Keratinocyte (primary cell): Measurements from ENCODE around the gene MCRIP2. TPM values are rescaled to one million over a fixed set of nuclear protein-coding genes. Genes with fewer than 3 reads are reported as not detected.

Experiments
- DNase-seq: peaks from one replicate; pipeline ENCODE4 v3.0.0-alpha.2; 2011; ENCODE audit warnings: low read depth, missing footprints, low spot score
- FAIRE-seq: peaks from 2 replicates; lab custom pipeline; 2011; peaks lifted over from hg19 to GRCh38; lab: Jason Lieb, UNC
- H2AFZ ChIP-seq: 2 replicates; pipeline ENCODE4 v1.6.0; 2012; ENCODE audit warnings: low read length, control low read depth, inconsistent platforms; ENCODE audit not compliant: control insufficient read depth
- H3K27ac ChIP-seq: 2 replicates; pipeline ENCODE4 v1.5.1; 2011; ENCODE audit warnings: low read length; ENCODE audit not compliant: control insufficient read depth, insufficient read depth
- H3K27me3 ChIP-seq: 3 replicates; pipeline ENCODE4 v1.6.0; 2011; ENCODE audit warnings: low read length; ENCODE audit not compliant: control insufficient read depth, insufficient read depth; ENCODE audit errors: extremely low read depth
- H3K36me3 ChIP-seq, 2 experiments: 2 replicates in 1 of 2; 3 replicates in 1 of 2; pipeline ENCODE4 v1.5.1; 2011; ENCODE audit warnings: low read length in 2 of 2, mild to moderate bottlenecking in 1 of 2; ENCODE audit not compliant: control insufficient read depth in 2 of 2, insufficient read depth in 2 of 2; ENCODE audit errors: extremely low read depth in 1 of 2
- H3K4me1 ChIP-seq: 3 replicates; pipeline ENCODE4 v1.5.1; 2011; ENCODE audit warnings: low read length; ENCODE audit not compliant: control insufficient read depth, insufficient read depth; ENCODE audit errors: extremely low read depth
- H3K4me2 ChIP-seq: 3 replicates; pipeline ENCODE4 v1.6.0; 2011; ENCODE audit warnings: low read depth, low read length; ENCODE audit not compliant: control insufficient read depth, insufficient read depth; ENCODE audit errors: extremely low read depth
- H3K4me3 ChIP-seq, 3 experiments: fragments of 200-600 bp in 1 of 3; sonication (generic) in 1 of 3; 2 replicates in 2 of 3; 3 replicates in 1 of 3; pipeline ENCODE4 v1.5.1; 2011 to 2016; ENCODE audit warnings: low read length in 3 of 3, mild to moderate bottlenecking in 3 of 3, control low read depth in 2 of 3, inconsistent platforms in 1 of 3, low read depth in 1 of 3, mixed read lengths in 1 of 3, mixed run types in 1 of 3, moderate library complexity in 1 of 3; ENCODE audit not compliant: control insufficient read depth in 2 of 3, insufficient read depth in 2 of 3; ENCODE audit errors: extremely low read depth in 1 of 3
- H3K79me2 ChIP-seq: 2 replicates; pipeline ENCODE4 v1.6.0; 2012; ENCODE audit warnings: low read length; ENCODE audit not compliant: control insufficient read depth, insufficient read depth
- H3K9ac ChIP-seq: 3 replicates; pipeline ENCODE4 v1.6.0; 2011; ENCODE audit warnings: low read length; ENCODE audit not compliant: control insufficient read depth, insufficient read depth; ENCODE audit errors: extremely low read depth
- H3K9me1 ChIP-seq: 3 replicates; pipeline ENCODE4 v1.6.0; 2011; ENCODE audit warnings: low read length; ENCODE audit not compliant: control insufficient read depth, insufficient read depth; ENCODE audit errors: extremely low read depth
- H3K9me3 ChIP-seq: 2 replicates; pipeline ENCODE4 v1.5.1; 2012; ENCODE audit warnings: low read depth, low read length; ENCODE audit not compliant: control insufficient read depth
- H4K20me1 ChIP-seq: 3 replicates; pipeline ENCODE4 v1.6.0; 2011; ENCODE audit warnings: low read length; ENCODE audit not compliant: control insufficient read depth, insufficient read depth; ENCODE audit errors: extremely low read depth
- EZH2 ChIP-seq: IDR thresholded peaks from one replicate; pipeline ENCODE4 v1.6.1; 2012; ENCODE audit warnings: inconsistent platforms, mild to moderate bottlenecking, low read length, moderate library complexity
- dilution Hi-C: fragments of 300-500 bp; cut with MboI; formaldehyde crosslinking; loops from one replicate; pipeline ENCODE4 v1.7.0; 2020; ENCODE audit warnings: low sequenced_read_pairs; ENCODE audit not compliant: extremely low pct_ligation_motif_present
- polyA plus RNA-seq, 5 experiments: library from polyadenylated mRNA; depleted of rRNA in 3 of 5; stranded (reverse) in 3 of 5; stranded (forward) in 1 of 5; unstranded in 1 of 5; fragments of >200 nt; gene quantifications; 1 replicate in 1 of 5; 2 replicates in 3 of 5; 3 replicates in 1 of 5; pipeline versions ENCODE4 v1.2.1 to v1.2.3, GENCODE V29; 2011 to 2012; ENCODE audit warnings: missing spikeins in 2 of 5, low read depth in 1 of 5, low replicate concordance in 1 of 5
- TF ChIP-seq, protein P1 (sequence below), 3 experiments: IDR thresholded peaks in 1 of 3; conservative IDR thresholded peaks in 1 of 3; optimal IDR thresholded peaks in 1 of 3; 2 replicates in 2 of 3; 3 replicates in 1 of 3; pipeline versions ENCODE3 to v1.5.1; 2011; ENCODE audit warnings: low read length in 3 of 3, mild to moderate bottlenecking in 3 of 3, moderate library complexity in 2 of 3, control low read depth in 1 of 3, inconsistent platforms in 1 of 3; ENCODE audit not compliant: insufficient read depth in 2 of 3; ENCODE audit errors: extremely low read depth in 1 of 3

Gene MCRIP2
- polyA plus RNA-seq, 1 donor (not counting 4 experiments of a cell fraction or from before 2014, with no cell fraction given): 8.1 TPM

DNA sequence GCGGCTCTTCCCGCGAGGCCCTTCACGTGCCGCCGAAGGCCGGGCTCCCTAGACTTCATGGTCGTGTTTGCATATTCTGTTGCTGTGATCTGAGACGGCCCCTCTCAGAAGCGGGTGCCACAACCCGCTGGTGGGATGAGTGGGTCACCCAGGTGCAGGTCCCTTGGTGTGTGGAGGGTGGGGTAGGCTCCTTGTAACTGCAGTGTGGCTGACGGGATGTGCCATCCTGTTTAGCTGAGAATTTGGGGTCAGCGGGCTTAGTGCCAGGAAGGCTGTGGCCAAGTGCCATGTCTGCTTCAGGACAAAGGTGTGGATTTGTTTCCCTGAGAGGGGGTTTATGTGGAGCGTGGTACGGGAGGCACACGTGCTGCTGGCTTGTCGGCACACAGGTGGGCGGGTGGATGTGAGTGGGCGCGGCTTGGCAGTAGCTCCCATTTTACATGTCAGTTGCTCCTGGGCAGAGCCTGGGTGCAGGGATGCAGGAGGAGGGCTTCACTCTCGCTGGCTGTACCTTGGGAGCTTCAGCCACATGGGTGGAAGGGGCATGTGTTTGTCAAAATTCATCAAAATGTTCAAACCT, 20.0 kb upstream of the MCRIP2 start:
- TF ChIP-seq, protein P1, sequence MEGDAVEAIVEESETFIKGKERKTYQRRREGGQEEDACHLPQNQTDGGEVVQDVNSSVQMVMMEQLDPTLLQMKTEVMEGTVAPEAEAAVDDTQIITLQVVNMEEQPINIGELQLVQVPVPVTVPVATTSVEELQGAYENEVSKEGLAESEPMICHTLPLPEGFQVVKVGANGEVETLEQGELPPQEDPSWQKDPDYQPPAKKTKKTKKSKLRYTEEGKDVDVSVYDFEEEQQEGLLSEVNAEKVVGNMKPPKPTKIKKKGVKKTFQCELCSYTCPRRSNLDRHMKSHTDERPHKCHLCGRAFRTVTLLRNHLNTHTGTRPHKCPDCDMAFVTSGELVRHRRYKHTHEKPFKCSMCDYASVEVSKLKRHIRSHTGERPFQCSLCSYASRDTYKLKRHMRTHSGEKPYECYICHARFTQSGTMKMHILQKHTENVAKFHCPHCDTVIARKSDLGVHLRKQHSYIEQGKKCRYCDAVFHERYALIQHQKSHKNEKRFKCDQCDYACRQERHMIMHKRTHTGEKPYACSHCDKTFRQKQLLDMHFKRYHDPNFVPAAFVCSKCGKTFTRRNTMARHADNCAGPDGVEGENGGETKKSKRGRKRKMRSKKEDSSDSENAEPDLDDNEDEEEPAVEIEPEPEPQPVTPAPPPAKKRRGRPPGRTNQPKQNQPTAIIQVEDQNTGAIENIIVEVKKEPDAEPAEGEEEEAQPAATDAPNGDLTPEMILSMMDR (optimal IDR thresholded peaks at IDR 0.05 in 1 of 3, IDR thresholded peaks at IDR 0.05 in 1 of 3, conservative IDR thresholded peaks at IDR 0.05 in 1 of 3; ENCODE audit: extremely low read depth in 1 of 3, insufficient read depth in 2 of 3, low read length in 3 of 3): no peak
- TF ChIP-seq EZH2: no peak
- Histone ChIP-seq H4K20me1 (peaks cover 11% of the 10 kb centered on the region), H3K4me1 (peaks cover 25% of the 10 kb centered on the region), H3K9ac (peak overlapping the region; percentile 22), H3K36me3 (peaks cover 2 to 3% of the 10 kb centered on the region in 2 experiments), H3K4me3 (peak overlapping the region in 1 of 3 experiments; percentile 59), H3K4me2 (peak overlapping the region; percentile 84), H2AFZ (no peak overlapping the region), H3K27me3 (peaks cover 21% of the 10 kb centered on the region), H3K27ac (peak overlapping the region; percentile 26), H3K9me3 (no peaks in the 10 kb centered on the region), H3K79me2 (no peaks in the 10 kb centered on the region), H3K9me1 (no peaks in the 10 kb centered on the region)
- DNase-seq (no peak), FAIRE-seq (no peak)
- dilution Hi-C loops: no loop called here

DNA sequence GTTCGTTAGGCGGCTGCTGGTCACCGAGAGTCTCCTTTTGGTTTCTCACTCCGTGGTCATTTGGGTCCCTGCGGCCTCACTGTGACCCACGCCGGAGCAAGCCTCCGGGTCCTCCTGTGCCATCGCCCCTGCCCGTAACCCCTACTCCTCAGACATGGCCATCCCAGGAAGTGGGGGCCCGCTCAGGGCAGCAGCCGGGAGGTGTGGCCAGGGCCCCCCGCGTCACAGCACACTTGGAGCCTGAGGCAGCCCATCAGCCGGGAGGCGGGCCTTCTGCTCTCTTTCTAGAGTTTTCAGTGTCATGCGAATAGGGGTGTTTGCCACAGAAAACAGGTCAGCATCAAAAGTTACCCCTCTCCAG, 18.7 kb upstream of the MCRIP2 start:
- Histone ChIP-seq H3K9me1 (no peaks in the 10 kb centered on the region), H2AFZ (no peak overlapping the region), H3K36me3 (peaks cover 2 to 3% of the 10 kb centered on the region in 2 experiments), H4K20me1 (peaks cover 11% of the 10 kb centered on the region), H3K27me3 (peaks cover 21% of the 10 kb centered on the region), H3K4me1 (peaks cover 32% of the 10 kb centered on the region), H3K27ac (no peak overlapping the region), H3K9me3 (no peaks in the 10 kb centered on the region), H3K4me3 (peak overlapping the region in 1 of 3 experiments; percentile 32), H3K9ac (peak overlapping the region; percentile 22), H3K4me2 (peak overlapping the region; percentile 84), H3K79me2 (no peaks in the 10 kb centered on the region)
- dilution Hi-C loops: no loop called here
- FAIRE-seq (no peak), DNase-seq (no peak)
- TF ChIP-seq, protein P1 (optimal IDR thresholded peaks at IDR 0.05 in 1 of 3, IDR thresholded peaks at IDR 0.05 in 1 of 3, conservative IDR thresholded peaks at IDR 0.05 in 1 of 3; ENCODE audit: extremely low read depth in 1 of 3, insufficient read depth in 2 of 3, low read length in 3 of 3): no peak
- TF ChIP-seq EZH2: no peak
